Smooth muscle cell (in vitro differentiated cells): Measurements from ENCODE around the gene FBXO5. TPM values are rescaled to one million over a fixed set of nuclear protein-coding genes. Genes with fewer than 3 reads are reported as not detected.

ENCODE experiments used
- DNase-seq: peaks from one replicate; lab custom pipeline; 2025; ENCODE audit not compliant: unreplicated experiment; lab: John Stamatoyannopoulos, UW
- H2AFZ ChIP-seq: fragments of 200-600 bp; sonication (generic); 2 replicates; pipeline ENCODE4 v1.6.0; 2016; ENCODE audit warnings: antibody characterized with exemption, low read depth, mild to moderate bottlenecking
- H3F3A ChIP-seq: fragments of 200-600 bp; sonication (generic); 2 replicates; pipeline ENCODE4 v1.6.0; 2017; ENCODE audit warnings: antibody characterized with exemption, low read depth
- H3K27ac ChIP-seq: fragments of 200-600 bp; sonication (generic); 2 replicates; pipeline ENCODE4 v1.5.1; 2016; ENCODE audit warnings: low read depth, mild to moderate bottlenecking
- H3K27me3 ChIP-seq: fragments of 200-600 bp; sonication (generic); 2 replicates; pipeline ENCODE4 v1.6.1; 2016; ENCODE audit warnings: low read depth, mild to moderate bottlenecking
- H3K36me3 ChIP-seq: fragments of 200-600 bp; sonication (generic); 2 replicates; pipeline ENCODE4 v1.5.1; 2016; ENCODE audit warnings: low read depth
- H3K4me1 ChIP-seq: fragments of 200-600 bp; sonication (generic); 2 replicates; pipeline ENCODE4 v1.5.1; 2016; ENCODE audit warnings: low read depth
- H3K4me2 ChIP-seq: fragments of 200-600 bp; sonication (generic); 2 replicates; pipeline ENCODE4 v1.6.0; 2016; ENCODE audit warnings: mild to moderate bottlenecking
- H3K4me3 ChIP-seq: fragments of 200-600 bp; sonication (generic); 2 replicates; pipeline ENCODE4 v1.5.1; 2016; ENCODE audit warnings: mild to moderate bottlenecking
- H3K79me2 ChIP-seq: fragments of 200-600 bp; sonication (generic); 2 replicates; pipeline ENCODE4 v1.6.0; 2016; ENCODE audit warnings: low read depth, mild to moderate bottlenecking
- H3K9ac ChIP-seq: fragments of 200-600 bp; sonication (generic); 2 replicates; pipeline ENCODE4 v1.6.0; 2016; ENCODE audit warnings: low read depth
- H3K9me3 ChIP-seq: fragments of 200-600 bp; sonication (generic); replicated peaks from 2 replicates; pipeline ENCODE4 v1.5.1; 2016; ENCODE audit warnings: low read depth
- H4K20me1 ChIP-seq: fragments of 200-600 bp; sonication (generic); 2 replicates; pipeline ENCODE4 v1.6.0; 2016; ENCODE audit warnings: low read depth
- CTCF ChIP-seq: fragments of 200-600 bp; sonication (generic); IDR thresholded peaks from 2 replicates; pipeline ENCODE4 v1.5.1; 2017; ENCODE audit warnings: borderline replicate concordance, mild to moderate bottlenecking, antibody characterized with exemption; ENCODE audit not compliant: insufficient read depth, poor library complexity, severe bottlenecking
- WGBS: methylation state at CpG from one replicate; pipeline ENCODE4 v1.1.7; 2016; ENCODE audit warnings: low lambda C conversion rate; 5-methylcytosine and 5-hydroxymethylcytosine counted together
- polyA plus RNA-seq: library from polyadenylated mRNA; unstranded; fragments of >200 nt; fragmentation: Nextera tagmentation; extraction: Ambion mirVana; gene quantifications from 2 replicates; pipeline ENCODE4 v1.2.1, GENCODE V29; 2016
- total RNA-seq: library from RNA; depleted of rRNA; stranded (reverse); fragments of >200 nt; gene quantifications from 2 replicates; pipeline ENCODE4 v1.2.3, GENCODE V29; 2014

The FBXO5 gene
- total and polyA plus RNA-seq, 2 experiments from 2014 or later, result 8.0 to 10.7 TPM

GRCh38 chr6:152981219-152981618, 1.6 kb downstream of the FBXO5 start:
- Histone ChIP-seq H3F3A (peaks cover 8% of the 10 kb centered on the region), H3K36me3 (no peaks in the 10 kb centered on the region), H3K9me3 (no peaks in the 10 kb centered on the region), H3K4me3 (peak overlapping the region; percentile 99), H3K4me1 (peaks cover 54% of the 10 kb centered on the region), H2AFZ (no peak overlapping the region), H3K79me2 (peaks cover 85% of the 10 kb centered on the region), H3K9ac (peak overlapping the region; percentile 49), H3K27ac (no peak overlapping the region), H3K4me2 (peak overlapping the region; percentile 99), H4K20me1 (peaks cover 59% of the 10 kb centered on the region), H3K27me3 (no peaks in the 10 kb centered on the region)
- no peak for TF ChIP-seq CTCF
- 12% methylated on average over 2 of the region's 2 CpGs for WGBS
- DNase-seq, result no peak

- Histone ChIP-seq H3K9me3 (no peaks in the 10 kb centered on the region), H3K27me3 (no peaks in the 10 kb centered on the region), H3K4me3 (peak overlapping the region; percentile 99), H3F3A (peaks cover 8% of the 10 kb centered on the region), H4K20me1 (peaks cover 59% of the 10 kb centered on the region), H3K9ac (no peak overlapping the region), H3K4me2 (peak overlapping the region; percentile 99), H3K4me1 (peaks cover 52% of the 10 kb centered on the region), H3K36me3 (no peaks in the 10 kb centered on the region), H3K27ac (no peak overlapping the region), H3K79me2 (peaks cover 85% of the 10 kb centered on the region), H2AFZ (no peak overlapping the region)
- no peak for DNase-seq
- 68% methylated on average over 1 of the region's 1 CpG for WGBS
- no peak for TF ChIP-seq CTCF
Observed at GRCh38 chr6:152980656-152981055, 2.2 kb downstream of the FBXO5 start.

GRCh38 chr6:152979116-152979515, 3.7 kb downstream of the FBXO5 start:
- Histone ChIP-seq H3K36me3 (no peaks in the 10 kb centered on the region), H3K9ac (no peak overlapping the region), H3K4me2 (no peak overlapping the region), H3F3A (peaks cover 5% of the 10 kb centered on the region), H4K20me1 (peaks cover 65% of the 10 kb centered on the region), H3K4me3 (no peak overlapping the region), H3K79me2 (peaks cover 87% of the 10 kb centered on the region), H3K27ac (no peak overlapping the region), H2AFZ (no peak overlapping the region), H3K4me1 (peaks cover 39% of the 10 kb centered on the region), H3K27me3 (no peaks in the 10 kb centered on the region), H3K9me3 (no peaks in the 10 kb centered on the region)
- 94% methylated on average over 1 of the region's 1 CpG for WGBS
- DNase-seq, result no peak
- no peak for TF ChIP-seq CTCF

- no peak overlapping the region for H3K4me2 ChIP-seq
- 57% methylated on average over 3 of the region's 3 CpGs for WGBS
- H3K27ac ChIP-seq, result no peak overlapping the region
- H3K79me2 ChIP-seq, result peaks cover 93% of the 10 kb centered on the region
- no peaks in the 10 kb centered on the region for H3K27me3 ChIP-seq
- H4K20me1 ChIP-seq, result peaks cover 65% of the 10 kb centered on the region
- no peak for TF ChIP-seq CTCF
- H2AFZ ChIP-seq, result no peak overlapping the region
- no peaks in the 10 kb centered on the region for H3K36me3 ChIP-seq
- H3K9me3 ChIP-seq, result no peaks in the 10 kb centered on the region
- DNase-seq, result no peak
- H3F3A ChIP-seq, result no peaks in the 10 kb centered on the region
- no peak overlapping the region for H3K9ac ChIP-seq
- H3K4me1 ChIP-seq, result peaks cover 39% of the 10 kb centered on the region
- no peak overlapping the region for H3K4me3 ChIP-seq
Observed at GRCh38 chr6:152978058-152978457, 4.8 kb downstream of the FBXO5 start.
